CD1c-positive myeloid dendritic cell (primary cell): ENCODE measurements around the gene SPTBN1.

Experiments
- DNase-seq: peaks from one replicate; pipeline ENCODE4 v3.0.0-alpha.2; 2016; ENCODE audit errors: extremely low spot score

The SPTBN1 gene

GRCh38 chr2:54573537-54573919, 117.4 kb downstream of the SPTBN1 start:
- DNase-seq, result no peak

- DNase-seq, result peak; percentile 75
These were observed 118.2 kb downstream of the SPTBN1 start for GRCh38 chr2:54574107-54574859.

GRCh38 chr2:54574860-54575247, 118.7 kb downstream of the SPTBN1 start:
- DNase-seq, result no peak

- DNase-seq, result no peak
These were observed 119.3 kb downstream of the SPTBN1 start for GRCh38 chr2:54575379-54575888.

- DNase-seq, result no peak
These were observed 120.9 kb downstream of the SPTBN1 start for GRCh38 chr2:54577035-54577434.

- DNase-seq, result no peak
These were observed 122.0 kb downstream of the SPTBN1 start for GRCh38 chr2:54577944-54578647.

- no peak for DNase-seq
These were observed 122.5 kb downstream of the SPTBN1 start for GRCh38 chr2:54578648-54579045.

- DNase-seq, result no peak
These were observed 123.0 kb downstream of the SPTBN1 start for GRCh38 chr2:54579061-54579681.

GRCh38 chr2:54579682-54580620, 123.8 kb downstream of the SPTBN1 start:
- peak; percentile 50 for DNase-seq

- DNase-seq, result peak; percentile 45
These were observed 125.4 kb downstream of the SPTBN1 start for GRCh38 chr2:54581326-54582039.

- no peak for DNase-seq
These were observed 126.9 kb downstream of the SPTBN1 start for GRCh38 chr2:54582987-54583386.

- no peak for DNase-seq
These were observed 128.5 kb downstream of the SPTBN1 start for GRCh38 chr2:54584598-54584997.

- no peak for DNase-seq
These were observed 129.1 kb downstream of the SPTBN1 start for GRCh38 chr2:54585136-54585733.

GRCh38 chr2:54586062-54586461, 129.9 kb downstream of the SPTBN1 start:
- no peak for DNase-seq

GRCh38 chr2:54586494-54586893, 130.4 kb downstream of the SPTBN1 start:
- DNase-seq, result no peak

- no peak for DNase-seq
These were observed 131.3 kb downstream of the SPTBN1 start for GRCh38 chr2:54587171-54588016.

- DNase-seq, result no peak
These were observed 132.2 kb downstream of the SPTBN1 start for GRCh38 chr2:54588244-54588899.

- DNase-seq, result no peak
These were observed 132.9 kb downstream of the SPTBN1 start for GRCh38 chr2:54589038-54589339.
